Measurements from ENCODE around the gene PLD1. TPM values are rescaled to one million over a fixed set of nuclear protein-coding genes. Genes with fewer than 3 reads are reported as not detected.

PLD1 gene
- total and polyA plus RNA-seq, 2 of the 8 experiments (the other 6 are each of a cell fraction or from before 2014, with no cell fraction given) = 1.2 to 2.6 TPM

DNA sequence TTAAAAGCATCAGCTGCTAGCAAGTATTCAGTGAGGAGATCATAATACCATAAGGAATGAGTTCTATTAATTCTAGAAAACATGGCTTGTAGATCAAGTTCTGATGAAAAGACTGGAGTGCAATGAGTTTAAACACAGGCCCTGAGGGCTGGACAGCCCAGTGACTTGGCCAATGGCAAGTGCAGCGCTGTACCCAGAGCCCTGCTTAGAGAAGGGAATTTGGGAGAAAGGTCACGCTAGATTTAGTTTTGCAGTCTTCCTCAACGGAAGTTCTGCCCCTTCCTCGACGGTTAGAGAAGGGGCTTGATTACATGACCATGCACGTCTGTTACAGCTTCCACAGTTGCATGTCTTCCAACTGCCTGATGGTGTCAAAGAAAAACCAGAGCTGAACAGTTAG is 36.9 kb upstream of the PLD1 start:
- Histone ChIP-seq H2AK5ac (ENCODE audit: low read depth, low read length) (no peak overlapping the region), H3K36me3 (ENCODE audit: control insufficient read depth in 2 of 4, insufficient read depth in 4 of 4, low read length in 3 of 4) (no peaks in the 10 kb centered on the region), H4K91ac (replicated peaks; ENCODE audit: insufficient read length, low read length) (no peak overlapping the region), H3K4me2 (ENCODE audit: insufficient read depth in 1 of 2, low read depth in 2 of 2, low read length in 2 of 2) (no peak overlapping the region), H2BK12ac (ENCODE audit: low read depth, low read length) (no peak overlapping the region), H3K23ac (ENCODE audit: insufficient read length) (no peak overlapping the region), H2BK20ac (ENCODE audit: low read length) (no peak overlapping the region), H3K79me2 (ENCODE audit: control insufficient read depth in 1 of 2, insufficient read depth in 2 of 2, low read length in 2 of 2) (no peaks in the 10 kb centered on the region), H3K27me3 (replicated peaks in 1 of 4; ENCODE audit: control insufficient read depth in 3 of 4, extremely low read depth in 1 of 4, insufficient read depth in 3 of 4, low read length in 3 of 4) (no peaks in the 10 kb centered on the region), H4K20me1 (replicated peaks in 1 of 2; ENCODE audit: control insufficient read depth in 1 of 2, insufficient read depth in 2 of 2, low read length in 2 of 2) (no peaks in the 10 kb centered on the region), H3K14ac (ENCODE audit: insufficient read length) (no peak overlapping the region), H3K56ac (replicated peaks; ENCODE audit: insufficient read length, low read depth, low read length) (no peak overlapping the region), H3K9me3 (ENCODE audit: insufficient read depth in 2 of 2, low read depth in 1 of 2, low read length in 1 of 2) (no peaks in the 10 kb centered on the region; a peak in 1 of 4 replicates), H3K79me1 (ENCODE audit: low read depth, low read length) (no peaks in the 10 kb centered on the region), H3K4me1 (replicated peaks in 1 of 4; ENCODE audit: control insufficient read depth in 3 of 4, insufficient read depth in 4 of 4, low read length in 3 of 4) (no peaks in the 10 kb centered on the region; a peak in 1 of 7 replicates), H2AFZ (ENCODE audit: low read length) (no peak overlapping the region), H2BK15ac (ENCODE audit: low read length) (no peak overlapping the region), H4K8ac (ENCODE audit: extremely low read depth, insufficient read depth, low read length) (no peak overlapping the region), H2BK5ac (ENCODE audit: low read depth, low read length) (no peak overlapping the region), H3K18ac (ENCODE audit: extremely low read depth, low read length) (no peak overlapping the region), H3K4me3 (ENCODE audit: extremely low read depth in 1 of 4, insufficient read depth in 2 of 4, low read depth in 3 of 4, low read length in 4 of 4) (no peak overlapping the region), H2BK120ac (replicated peaks; ENCODE audit: low read depth, low read length) (no peak overlapping the region), H3K27ac (ENCODE audit: low read depth, low read length) (no peak overlapping the region), H3K4ac (replicated peaks; ENCODE audit: insufficient read length, low read depth, low read length) (no peak overlapping the region), H4K5ac (ENCODE audit: insufficient read length, low read depth, low read length) (no peak overlapping the region), H3K9ac (replicated peaks in 1 of 4; ENCODE audit: extremely low read depth in 1 of 4, low read depth in 3 of 4, low read length in 3 of 4) (no peak overlapping the region), H3K23me2 (ENCODE audit: low read depth, low read length) (no peaks in the 10 kb centered on the region)
- ChIA-PET CTCF (ENCODE audit: partially characterized antibody) (no interaction called here), POLR2A (ENCODE audit: partially characterized antibody) (no interaction called here)
- FAIRE-seq (no peak), DNase-seq (ENCODE audit: low read depth in 1 of 2, low spot score in 2 of 2) (no peak)
- WGBS, 2 experiments (ENCODE audit: extremely low coverage in 1 of 2, insufficient coverage in 1 of 2, insufficient read length in 1 of 2, insufficient replicate concordance in 2 of 2, low coverage in 1 of 2, low lambda C conversion rate in 2 of 2, missing lambda C conversion rate in 1 of 2) = 91% methylated on average over 6 of the region's 6 CpGs; no CpG with 5 or more reads in 1 of the 2 experiments
- TF ChIP-seq GTF2F1 (IDR thresholded peaks at IDR 0.05; ENCODE audit: borderline replicate concordance, low read depth, low read length) = no peak
- TF ChIP-seq RAD21 (IDR thresholded peaks at IDR 0.05 in 1 of 2, conservative IDR thresholded peaks at IDR 0.05 in 1 of 2; ENCODE audit: low read depth in 2 of 2, low read length in 2 of 2) = no peak
- no peak for TF ChIP-seq RFX5 (IDR thresholded peaks at IDR 0.05; ENCODE audit: borderline replicate concordance, low read depth, low read length)
- no peak for TF ChIP-seq RXRA (IDR thresholded peaks at IDR 0.05; ENCODE audit: insufficient read depth, low read depth, low read length)
- TF ChIP-seq ATF2 (IDR thresholded peaks at IDR 0.05; ENCODE audit: low read length) = no peak
- TF ChIP-seq YY1 (IDR thresholded peaks at IDR 0.05; ENCODE audit: low read depth, low read length) = no peak
- TF ChIP-seq CBX5 (IDR thresholded peaks at IDR 0.05; ENCODE audit: low read depth, low read length) = no peak
- TF ChIP-seq KDM1A (IDR thresholded peaks at IDR 0.05; ENCODE audit: borderline replicate concordance, low read length) = no peak
- TF ChIP-seq TBP (IDR thresholded peaks at IDR 0.05; ENCODE audit: low read depth, low read length) = no peak
- no peak for TF ChIP-seq SP4 (IDR thresholded peaks at IDR 0.05; ENCODE audit: low read length)
- no peak for TF ChIP-seq SIX5 (IDR thresholded peaks at IDR 0.05; ENCODE audit: low read depth, low read length)
- no peak for TF ChIP-seq TAF1 (IDR thresholded peaks at IDR 0.05; ENCODE audit: low read depth, low read length)
- TF ChIP-seq GABPA (IDR thresholded peaks at IDR 0.05; ENCODE audit: borderline replicate concordance, insufficient read depth, low read length) = no peak

Data from H1 (cell line).